ENCODE measurements around the gene MAPK14. TPM values are rescaled to one million over a fixed set of nuclear protein-coding genes. Genes with fewer than 3 reads are reported as not detected.

Gene MAPK14
- total and polyA plus RNA-seq, 10 of the 15 experiments (the other 5 are each of a cell fraction or from before 2014, with no cell fraction given) = 12.5 to 59.5 (median 43.0) TPM

GRCh38 chr6:36025260-36025931 lies 2.2 kb upstream of the MAPK14 start:
- in situ Hi-C loops (cut with MboI) = loop anchor here (5.0 kb wide), 1 partner anchor 72 kb away; no protein-coding TSS in a partner anchor
- no peaks in the 10 kb centered on the region for H4K20me1 ChIP-seq (ENCODE audit: control insufficient read depth, insufficient read depth)
- H3K4me1 ChIP-seq (ENCODE audit: control insufficient read depth, insufficient read depth, low read length) = no peaks in the 10 kb centered on the region; the same call in 1 of the 2 replicates
- peaks cover 29% of the 10 kb centered on the region for H3K79me2 ChIP-seq (ENCODE audit: control insufficient read depth, insufficient read depth, low read length)
- no TSS peak for BruUV-seq (replicated peaks)
- FAIRE-seq (no peak), DNase-seq (ENCODE audit: low read depth, low spot score) (no peak), ATAC-seq (no peak)
- RAD21 ChIA-PET (ENCODE audit: unreplicated experiment) = interaction anchor here (6.8 kb wide), 1 partner anchor 68 kb away, joined by 140 read pairs; no protein-coding TSS in a partner anchor
- 14% methylated on average over 1 of the region's 1 CpG for WGBS (ENCODE audit: insufficient coverage, insufficient replicate concordance, low lambda C conversion rate, missing lambda C conversion rate)
- no peak overlapping the region for H3K9ac ChIP-seq (ENCODE audit: control insufficient read depth, insufficient read depth, low read length)
- no peak overlapping the region for H3K27ac ChIP-seq (ENCODE audit: control insufficient read depth, insufficient read depth)
- POLR2A ChIA-PET = interaction anchor here (0.5 kb wide), 1 partner anchor 460 kb away, joined by 3 read pairs; no protein-coding TSS in a partner anchor
- CTCF ChIA-PET = interaction anchor here (0.6 to 6.6 kb wide), 9 partner anchors 8 to 533 kb away, joined by 3 to 165 read pairs (median 3); no protein-coding TSS in a partner anchor
- H3K4me3 ChIP-seq = no peak overlapping the region
- H3K4me2 ChIP-seq (ENCODE audit: control insufficient read depth, insufficient read depth) = no peak overlapping the region
- H3K9me3 ChIP-seq (replicated peaks; ENCODE audit: control insufficient read depth, insufficient read depth, low read length) = no peaks in the 10 kb centered on the region
- SMC1A ChIA-PET (ENCODE audit: uncharacterized antibody, unreplicated experiment) = interaction anchor here (0.7 to 6.8 kb wide), 5 partner anchors 11 to 170 kb away, joined by 3 to 167 read pairs (median 5); no protein-coding TSS in a partner anchor
- TF ChIP-seq, protein P1, sequence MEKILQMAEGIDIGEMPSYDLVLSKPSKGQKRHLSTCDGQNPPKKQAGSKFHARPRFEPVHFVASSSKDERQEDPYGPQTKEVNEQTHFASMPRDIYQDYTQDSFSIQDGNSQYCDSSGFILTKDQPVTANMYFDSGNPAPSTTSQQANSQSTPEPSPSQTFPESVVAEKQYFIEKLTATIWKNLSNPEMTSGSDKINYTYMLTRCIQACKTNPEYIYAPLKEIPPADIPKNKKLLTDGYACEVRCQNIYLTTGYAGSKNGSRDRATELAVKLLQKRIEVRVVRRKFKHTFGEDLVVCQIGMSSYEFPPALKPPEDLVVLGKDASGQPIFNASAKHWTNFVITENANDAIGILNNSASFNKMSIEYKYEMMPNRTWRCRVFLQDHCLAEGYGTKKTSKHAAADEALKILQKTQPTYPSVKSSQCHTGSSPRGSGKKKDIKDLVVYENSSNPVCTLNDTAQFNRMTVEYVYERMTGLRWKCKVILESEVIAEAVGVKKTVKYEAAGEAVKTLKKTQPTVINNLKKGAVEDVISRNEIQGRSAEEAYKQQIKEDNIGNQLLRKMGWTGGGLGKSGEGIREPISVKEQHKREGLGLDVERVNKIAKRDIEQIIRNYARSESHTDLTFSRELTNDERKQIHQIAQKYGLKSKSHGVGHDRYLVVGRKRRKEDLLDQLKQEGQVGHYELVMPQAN (conservative IDR thresholded peaks at IDR 0.05) = no peak
- TF ChIP-seq ZNF687 (IDR thresholded peaks at IDR 0.05) = no peak
- no peaks in the 10 kb centered on the region; a peak in 1 of 4 replicates for H3K27me3 ChIP-seq (replicated peaks in 1 of 2; ENCODE audit: control insufficient read depth in 2 of 2, insufficient read depth in 2 of 2, low read length in 1 of 2)
- no peak overlapping the region for H2AFZ ChIP-seq (ENCODE audit: control insufficient read depth, low read depth, low read length)
- intact Hi-C loops (cut with micrococcal nuclease; ENCODE audit: unreplicated experiment) = loop anchor here (5.0 kb wide), 1 partner anchor 277 kb away; no protein-coding TSS in a partner anchor
- no peaks in the 10 kb centered on the region for H3K36me3 ChIP-seq (ENCODE audit: control insufficient read depth in 2 of 2, insufficient read depth in 2 of 2, low read length in 1 of 2)
